GM10266 (cell line): ENCODE data around the gene TBC1D10A.

Experiments used
- DNase-seq: peaks from one replicate; pipeline ENCODE4 v3.0.0; 2012; ENCODE audit errors: extremely low spot score
- TF ChIP-seq, protein P1 (sequence below): IDR thresholded peaks from 2 replicates; pipeline ENCODE4 v1.5.1; 2012; ENCODE audit warnings: mild to moderate bottlenecking, low read depth; ENCODE audit not compliant: control insufficient read depth, insufficient read depth; ENCODE audit errors: missing control alignments

TBC1D10A gene

GRCh38 chr22:30326706-30327362, at the start of gene TBC1D10A:
Gene TBC1D10A (minus strand): TSS chr22:30326941. CDS start chr22:30326881, 60 bp downstream.
- DNase-seq: peak; percentile 100
- TF ChIP-seq, protein P1, sequence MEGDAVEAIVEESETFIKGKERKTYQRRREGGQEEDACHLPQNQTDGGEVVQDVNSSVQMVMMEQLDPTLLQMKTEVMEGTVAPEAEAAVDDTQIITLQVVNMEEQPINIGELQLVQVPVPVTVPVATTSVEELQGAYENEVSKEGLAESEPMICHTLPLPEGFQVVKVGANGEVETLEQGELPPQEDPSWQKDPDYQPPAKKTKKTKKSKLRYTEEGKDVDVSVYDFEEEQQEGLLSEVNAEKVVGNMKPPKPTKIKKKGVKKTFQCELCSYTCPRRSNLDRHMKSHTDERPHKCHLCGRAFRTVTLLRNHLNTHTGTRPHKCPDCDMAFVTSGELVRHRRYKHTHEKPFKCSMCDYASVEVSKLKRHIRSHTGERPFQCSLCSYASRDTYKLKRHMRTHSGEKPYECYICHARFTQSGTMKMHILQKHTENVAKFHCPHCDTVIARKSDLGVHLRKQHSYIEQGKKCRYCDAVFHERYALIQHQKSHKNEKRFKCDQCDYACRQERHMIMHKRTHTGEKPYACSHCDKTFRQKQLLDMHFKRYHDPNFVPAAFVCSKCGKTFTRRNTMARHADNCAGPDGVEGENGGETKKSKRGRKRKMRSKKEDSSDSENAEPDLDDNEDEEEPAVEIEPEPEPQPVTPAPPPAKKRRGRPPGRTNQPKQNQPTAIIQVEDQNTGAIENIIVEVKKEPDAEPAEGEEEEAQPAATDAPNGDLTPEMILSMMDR: no peak

DNA sequence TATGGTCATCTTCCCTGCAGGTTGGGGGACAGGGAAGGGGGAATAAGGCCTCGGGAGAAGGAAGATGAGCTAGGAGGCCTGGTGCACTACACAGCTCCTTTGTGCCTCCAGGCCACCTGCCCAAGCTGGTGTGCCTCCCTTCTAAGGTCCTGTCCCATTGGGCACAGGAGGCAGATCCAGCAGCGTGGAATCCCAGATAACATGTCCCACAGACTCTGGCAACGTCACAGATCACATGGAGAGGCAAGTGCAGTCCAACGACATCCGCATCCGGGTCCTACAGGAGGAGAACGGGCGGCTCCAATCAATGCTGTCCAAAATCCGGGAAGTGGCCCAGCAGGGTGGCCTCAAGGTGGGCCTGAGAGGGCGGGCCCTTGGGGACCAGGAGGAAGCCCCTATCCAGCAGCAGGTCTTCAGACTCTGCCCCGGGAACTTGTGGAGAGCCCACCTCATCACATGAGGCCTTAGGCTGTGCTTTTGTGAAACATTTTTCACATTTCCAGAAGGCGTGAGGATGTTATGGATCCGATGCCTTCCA, 48.6 kb upstream of the TBC1D10A start:
- TF ChIP-seq, protein P1: no peak
- no peak for DNase-seq

DNA sequence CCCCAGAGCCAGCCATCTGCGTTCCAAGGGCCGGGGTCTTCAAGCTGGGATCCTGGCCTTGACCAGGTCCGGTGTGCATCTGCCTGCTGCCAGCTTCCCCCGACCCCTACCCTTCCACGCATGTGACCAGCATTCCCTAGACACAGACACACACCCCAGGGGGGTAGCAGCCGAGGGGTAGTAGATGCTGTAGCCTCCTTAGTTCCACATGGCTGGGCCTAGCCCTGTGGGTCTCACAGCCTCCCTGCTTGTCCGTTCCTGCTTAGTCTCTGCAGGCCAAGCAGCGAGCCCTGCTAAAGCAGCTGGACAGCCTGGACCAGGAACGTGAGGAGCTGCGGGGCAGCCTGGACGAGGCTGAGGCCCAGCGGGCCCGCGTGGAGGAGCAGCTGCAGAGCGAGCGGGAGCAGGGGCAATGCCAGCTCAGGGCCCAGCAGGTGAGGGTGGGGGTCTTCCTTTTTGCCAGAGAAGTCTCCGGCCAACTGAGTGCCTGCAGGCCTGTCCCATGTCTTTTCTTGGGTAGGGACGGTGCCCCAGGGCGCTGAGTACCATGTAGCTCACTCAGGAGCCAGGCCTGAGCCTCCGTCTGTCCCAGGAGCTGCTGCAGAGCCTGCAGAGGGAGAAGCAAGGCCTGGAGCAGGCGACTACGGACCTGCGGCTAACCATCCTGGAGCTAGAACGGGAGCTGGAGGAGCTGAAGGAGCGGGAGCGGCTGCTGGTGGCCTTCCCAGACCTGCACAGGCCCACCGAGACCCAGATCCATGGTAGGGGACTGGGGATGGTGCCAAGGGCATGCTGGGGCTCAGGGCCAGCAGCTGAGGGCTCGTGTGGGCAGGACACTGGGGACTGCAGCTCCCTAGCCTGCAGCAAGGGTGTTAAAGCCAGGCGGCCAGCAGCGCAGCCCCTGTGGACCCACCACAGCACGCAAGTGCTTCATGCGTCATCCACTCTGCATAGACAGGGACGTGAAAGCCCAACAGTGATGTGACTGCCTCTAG, 46.9 kb upstream of the TBC1D10A start:
- DNase-seq: no peak
- TF ChIP-seq, protein P1: no peak

DNA sequence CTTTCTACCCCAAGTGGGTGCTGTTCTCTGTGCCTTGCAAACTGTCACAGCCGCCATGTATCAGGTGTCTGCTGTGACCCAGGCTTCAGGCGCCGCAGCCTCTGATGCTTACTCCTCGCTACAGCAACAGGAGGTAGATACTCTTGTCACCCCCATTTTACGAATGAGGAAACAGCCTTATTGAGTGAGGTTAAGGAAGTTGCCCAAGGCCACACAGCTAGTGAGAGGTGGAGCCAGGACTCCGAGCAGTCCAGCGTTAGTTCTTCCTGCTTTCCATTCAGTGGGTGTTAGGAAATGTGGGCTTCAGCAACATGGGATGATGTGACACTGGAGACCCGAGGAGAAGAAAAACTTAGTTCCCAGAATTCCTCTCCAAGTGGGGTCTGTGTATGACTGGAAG, 46.2 kb upstream of the TBC1D10A start:
- no peak for DNase-seq
- TF ChIP-seq, protein P1: no peak

DNA sequence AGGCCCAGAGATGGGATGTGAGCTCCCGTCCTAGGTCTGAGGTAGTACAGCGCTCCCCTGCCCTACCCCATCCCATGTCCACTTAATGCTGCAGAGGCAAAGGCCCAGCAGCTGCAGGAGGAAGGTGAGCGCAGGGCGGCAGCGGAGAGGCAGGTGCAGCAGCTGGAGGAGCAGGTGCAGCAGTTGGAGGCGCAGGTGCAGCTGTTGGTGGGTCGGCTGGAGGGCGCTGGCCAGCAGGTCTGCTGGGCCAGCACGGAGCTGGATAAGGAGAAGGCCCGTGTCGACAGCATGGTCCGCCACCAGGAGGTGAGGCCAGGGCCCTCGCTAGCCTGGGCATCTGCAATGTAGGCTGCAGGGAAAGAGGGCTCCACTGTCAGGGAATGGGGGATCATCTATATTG, 45.2 kb upstream of the TBC1D10A start:
- DNase-seq: no peak
- TF ChIP-seq, protein P1: no peak

DNA sequence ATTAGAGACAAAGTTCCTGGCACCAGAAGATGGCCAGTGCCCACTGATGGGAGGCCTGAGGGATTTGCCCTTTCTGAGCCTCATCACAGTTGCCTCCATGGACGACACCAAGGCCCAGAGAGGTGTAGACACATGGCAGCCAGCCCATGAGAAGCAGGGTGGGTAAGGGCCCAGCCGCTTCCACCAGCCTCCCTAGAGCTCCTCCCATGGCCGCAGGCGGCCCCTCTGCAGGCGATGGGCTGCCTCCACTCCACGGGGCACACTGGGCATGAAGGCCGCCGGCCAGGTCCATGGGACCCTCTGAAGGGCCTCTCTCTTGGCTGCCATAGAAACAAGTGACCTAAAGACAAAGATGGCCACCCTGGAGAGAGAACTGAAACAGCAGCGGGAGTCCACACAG, 44.6 kb upstream of the TBC1D10A start:
- no peak for DNase-seq
- TF ChIP-seq, protein P1: no peak
